Measurements from ENCODE around the gene GSK3B. TPM values are rescaled to one million over a fixed set of nuclear protein-coding genes. Genes with fewer than 3 reads are reported as not detected.

The GSK3B gene
- 37.2 TPM for polyA plus RNA-seq (2012; ENCODE audit: insufficient read depth, insufficient read length, low read depth)

- peak within 1 kb of the TSS; percentile 94 for H3K4me3 ChIP-seq (ENCODE audit: low read depth, low read length)
- H3K36me3 ChIP-seq, result no peaks in the 10 kb centered on the region
- no peaks in the 10 kb centered on the region for H3K9me3 ChIP-seq
- peak; percentile 97 for DNase-seq
- H3K27me3 ChIP-seq, result no peaks in the 10 kb centered on the region
- TF ChIP-seq, protein P1, sequence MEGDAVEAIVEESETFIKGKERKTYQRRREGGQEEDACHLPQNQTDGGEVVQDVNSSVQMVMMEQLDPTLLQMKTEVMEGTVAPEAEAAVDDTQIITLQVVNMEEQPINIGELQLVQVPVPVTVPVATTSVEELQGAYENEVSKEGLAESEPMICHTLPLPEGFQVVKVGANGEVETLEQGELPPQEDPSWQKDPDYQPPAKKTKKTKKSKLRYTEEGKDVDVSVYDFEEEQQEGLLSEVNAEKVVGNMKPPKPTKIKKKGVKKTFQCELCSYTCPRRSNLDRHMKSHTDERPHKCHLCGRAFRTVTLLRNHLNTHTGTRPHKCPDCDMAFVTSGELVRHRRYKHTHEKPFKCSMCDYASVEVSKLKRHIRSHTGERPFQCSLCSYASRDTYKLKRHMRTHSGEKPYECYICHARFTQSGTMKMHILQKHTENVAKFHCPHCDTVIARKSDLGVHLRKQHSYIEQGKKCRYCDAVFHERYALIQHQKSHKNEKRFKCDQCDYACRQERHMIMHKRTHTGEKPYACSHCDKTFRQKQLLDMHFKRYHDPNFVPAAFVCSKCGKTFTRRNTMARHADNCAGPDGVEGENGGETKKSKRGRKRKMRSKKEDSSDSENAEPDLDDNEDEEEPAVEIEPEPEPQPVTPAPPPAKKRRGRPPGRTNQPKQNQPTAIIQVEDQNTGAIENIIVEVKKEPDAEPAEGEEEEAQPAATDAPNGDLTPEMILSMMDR (IDR thresholded peaks at IDR 0.05; ENCODE audit: low read depth, low read length), result no peak
- H3K4me1 ChIP-seq, result no peaks in the 10 kb centered on the region
Observed at GRCh38 chr3:120093911-120094775, at the start of gene GSK3B. GSK3B (minus strand) TSS chr3:120094447; CDS start chr3:120093434, 1,013 bp downstream.

- H3K4me1 ChIP-seq, result no peaks in the 10 kb centered on the region
- DNase-seq, result no peak
- no peaks in the 10 kb centered on the region for H3K27me3 ChIP-seq
- H3K4me3 ChIP-seq (ENCODE audit: low read depth, low read length), result no peak overlapping the region
- H3K36me3 ChIP-seq, result no peaks in the 10 kb centered on the region
- no peaks in the 10 kb centered on the region for H3K9me3 ChIP-seq
- TF ChIP-seq, protein P1 (IDR thresholded peaks at IDR 0.05; ENCODE audit: low read depth, low read length), result no peak
Observed at GRCh38 chr3:120143676-120144075, 49.4 kb upstream of the GSK3B start.

DNA sequence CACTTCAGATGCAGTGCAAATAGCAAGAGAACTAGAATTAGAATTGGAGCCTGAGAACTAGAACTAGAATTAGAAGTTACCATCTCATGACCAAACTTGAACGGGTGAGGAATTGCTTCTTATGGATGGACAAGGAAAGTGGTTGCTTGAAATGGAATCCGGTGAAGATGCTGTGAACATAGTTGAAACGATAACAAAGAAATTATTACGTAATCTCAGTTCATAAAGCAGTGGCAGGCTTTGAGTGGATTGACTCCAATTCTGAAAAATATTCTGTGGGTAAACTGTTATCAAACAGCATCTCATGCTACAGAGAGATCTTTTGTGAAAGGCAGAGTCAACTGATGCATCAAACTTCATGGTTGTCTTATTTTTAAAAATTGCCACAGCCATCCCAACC lies 48.0 kb upstream of the GSK3B start:
- Histone ChIP-seq H3K4me3 (ENCODE audit: low read depth, low read length) (no peak overlapping the region), H3K36me3 (no peaks in the 10 kb centered on the region), H3K27me3 (no peaks in the 10 kb centered on the region), H3K9me3 (no peaks in the 10 kb centered on the region), H3K4me1 (no peaks in the 10 kb centered on the region)
- no peak for DNase-seq
- TF ChIP-seq, protein P1 (IDR thresholded peaks at IDR 0.05; ENCODE audit: low read depth, low read length), result no peak

DNA sequence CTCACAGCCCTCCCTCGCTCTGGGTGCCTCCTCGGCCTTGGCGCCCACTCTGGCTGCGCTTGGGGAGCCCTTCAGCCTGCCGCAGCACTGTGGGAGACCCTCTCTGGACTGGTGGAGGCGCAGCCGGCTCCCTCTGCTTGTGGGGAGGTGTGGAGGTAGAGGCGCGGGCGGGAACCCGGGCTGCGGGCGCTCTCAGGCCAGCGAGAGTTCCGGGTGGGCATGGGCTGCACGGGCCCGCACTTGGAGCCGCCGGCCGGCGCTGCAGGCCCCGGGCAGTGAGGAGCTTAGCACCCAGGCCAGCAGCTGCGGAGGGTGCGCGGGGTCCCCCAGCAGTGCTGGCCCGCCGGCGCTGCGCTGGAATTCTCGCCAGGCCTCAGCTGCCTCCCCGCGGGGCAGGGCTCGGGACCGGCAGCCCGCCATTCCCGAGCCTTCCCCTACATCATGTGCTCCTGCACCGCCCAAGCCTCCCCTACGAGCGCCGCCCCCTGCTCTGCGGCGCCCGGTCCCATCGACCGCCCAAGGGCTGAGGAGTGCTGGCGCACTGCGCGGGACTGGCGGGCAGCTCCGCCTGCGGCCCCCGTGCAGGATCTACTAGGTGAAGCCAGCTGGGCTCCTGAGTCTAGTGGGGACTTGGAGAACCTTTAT lies 46.0 kb upstream of the GSK3B start:
- no peak for DNase-seq
- H3K27me3 ChIP-seq, result no peaks in the 10 kb centered on the region
- TF ChIP-seq, protein P1 (IDR thresholded peaks at IDR 0.05; ENCODE audit: low read depth, low read length), result no peak
- no peaks in the 10 kb centered on the region for H3K36me3 ChIP-seq
- H3K9me3 ChIP-seq, result no peaks in the 10 kb centered on the region
- no peak overlapping the region for H3K4me3 ChIP-seq (ENCODE audit: low read depth, low read length)
- H3K4me1 ChIP-seq, result no peaks in the 10 kb centered on the region

GRCh38 chr3:120139140-120139539 lies 44.9 kb upstream of the GSK3B start:
- Histone ChIP-seq H3K36me3 (no peaks in the 10 kb centered on the region), H3K27me3 (no peaks in the 10 kb centered on the region), H3K4me1 (no peaks in the 10 kb centered on the region), H3K4me3 (ENCODE audit: low read depth, low read length) (no peak overlapping the region), H3K9me3 (no peaks in the 10 kb centered on the region)
- TF ChIP-seq, protein P1 (IDR thresholded peaks at IDR 0.05; ENCODE audit: low read depth, low read length), result no peak
- DNase-seq, result no peak

DNA sequence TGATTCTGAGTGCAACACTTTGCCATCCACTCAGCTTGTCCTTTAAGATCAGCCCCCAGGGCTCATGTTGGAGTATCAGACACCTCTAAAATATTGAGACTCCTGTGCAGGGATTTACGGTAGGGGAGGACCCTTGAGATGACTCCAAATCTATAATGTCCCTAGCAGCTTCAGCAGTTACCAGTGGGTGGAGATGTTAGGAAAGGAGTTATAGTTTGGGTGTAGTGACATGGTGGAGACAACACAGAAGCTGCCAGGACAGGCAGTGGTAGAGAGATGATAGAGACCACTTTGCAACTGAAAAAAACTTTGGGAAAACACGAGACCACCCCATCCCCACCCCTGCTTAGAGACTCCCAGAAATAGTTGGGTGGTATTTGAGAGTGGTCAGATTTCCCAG lies 43.3 kb upstream of the GSK3B start:
- H3K4me3 ChIP-seq (ENCODE audit: low read depth, low read length), result no peak overlapping the region
- DNase-seq, result no peak
- H3K27me3 ChIP-seq, result no peaks in the 10 kb centered on the region
- no peaks in the 10 kb centered on the region for H3K36me3 ChIP-seq
- H3K4me1 ChIP-seq, result no peaks in the 10 kb centered on the region
- TF ChIP-seq, protein P1 (IDR thresholded peaks at IDR 0.05; ENCODE audit: low read depth, low read length), result no peak
- no peaks in the 10 kb centered on the region for H3K9me3 ChIP-seq

Data from BE2C (cell line).